ENCODE measurements around the gene CCDC134. TPM values are rescaled to one million over a fixed set of nuclear protein-coding genes. Genes with fewer than 3 reads are reported as not detected.

Gene CCDC134
- total and polyA plus RNA-seq, 9 of the 15 experiments (the other 6 are each of a cell fraction or from before 2014, with no cell fraction given), result 0.56 to 11.9 (median 5.3) TPM

- peak; percentile 65 for TF ChIP-seq E2F8 (IDR thresholded peaks at IDR 0.05; ENCODE audit: low read depth, partially characterized antibody)
- TF ChIP-seq CTBP1 (IDR thresholded peaks at IDR 0.05; ENCODE audit: borderline replicate concordance), result peak; percentile 83
- peak; percentile 78 for TF ChIP-seq ZEB2 (IDR thresholded peaks at IDR 0.05)
- no peak for TF ChIP-seq MAFF (IDR thresholded peaks at IDR 0.05; ENCODE audit: low read length)
- no peak for TF ChIP-seq ZKSCAN3 (CRISPR knock-in tag; IDR thresholded peaks at IDR 0.05)
- TF ChIP-seq FOS (IDR thresholded peaks at IDR 0.05; ENCODE audit: extremely low read depth, insufficient read length), result peak; percentile 73
- TF ChIP-seq MNT (conservative IDR thresholded peaks at IDR 0.05), result peak; percentile 70 to 80; a peak in 3 of 4 replicates
- no peak for TF ChIP-seq EZH2 (IDR thresholded peaks at IDR 0.05; ENCODE audit: borderline replicate concordance, low read depth, low read length)
- TF ChIP-seq NFRKB (IDR thresholded peaks at IDR 0.05; ENCODE audit: low read depth), result 0 out of 2 replicates have a peak, but pooled peaks have one; percentile 12
- 0 out of 2 replicates have a peak, but pooled peaks have one; percentile 57 for TF ChIP-seq RNF2 (IDR thresholded peaks at IDR 0.05)
- TF ChIP-seq MXD1 (CRISPR knock-in tag; IDR thresholded peaks at IDR 0.05; ENCODE audit: borderline replicate concordance, poor library complexity, severe bottlenecking), result no peak
- no peak for TF ChIP-seq NKRF (IDR thresholded peaks at IDR 0.05; ENCODE audit: borderline replicate concordance)
- no peak for TF ChIP-seq STAT6 (CRISPR knock-in tag; IDR thresholded peaks at IDR 0.05)
- peak; percentile 63 for TF ChIP-seq SMAD1 (IDR thresholded peaks at IDR 0.05; ENCODE audit: low read depth, low read length, partially characterized antibody)
- no peak for TF ChIP-seq ATF6 (CRISPR knock-in tag; IDR thresholded peaks at IDR 0.05)
Measured at GRCh38 chr22:41832553-41833368, 32.3 kb downstream of the CCDC134 start, which contains the start of gene SREBF2 (continued).

All from K562 (cell line).